GM12872 (cell line): ENCODE data around the gene SLC7A6OS.

Experiments
- TF ChIP-seq, protein P1 (sequence below): IDR thresholded peaks from 3 replicates; pipeline ENCODE4 v1.5.1; 2011; ENCODE audit warnings: low read depth, mild to moderate bottlenecking, low read length, moderate library complexity; ENCODE audit not compliant: insufficient read depth

SLC7A6OS gene

DNA sequence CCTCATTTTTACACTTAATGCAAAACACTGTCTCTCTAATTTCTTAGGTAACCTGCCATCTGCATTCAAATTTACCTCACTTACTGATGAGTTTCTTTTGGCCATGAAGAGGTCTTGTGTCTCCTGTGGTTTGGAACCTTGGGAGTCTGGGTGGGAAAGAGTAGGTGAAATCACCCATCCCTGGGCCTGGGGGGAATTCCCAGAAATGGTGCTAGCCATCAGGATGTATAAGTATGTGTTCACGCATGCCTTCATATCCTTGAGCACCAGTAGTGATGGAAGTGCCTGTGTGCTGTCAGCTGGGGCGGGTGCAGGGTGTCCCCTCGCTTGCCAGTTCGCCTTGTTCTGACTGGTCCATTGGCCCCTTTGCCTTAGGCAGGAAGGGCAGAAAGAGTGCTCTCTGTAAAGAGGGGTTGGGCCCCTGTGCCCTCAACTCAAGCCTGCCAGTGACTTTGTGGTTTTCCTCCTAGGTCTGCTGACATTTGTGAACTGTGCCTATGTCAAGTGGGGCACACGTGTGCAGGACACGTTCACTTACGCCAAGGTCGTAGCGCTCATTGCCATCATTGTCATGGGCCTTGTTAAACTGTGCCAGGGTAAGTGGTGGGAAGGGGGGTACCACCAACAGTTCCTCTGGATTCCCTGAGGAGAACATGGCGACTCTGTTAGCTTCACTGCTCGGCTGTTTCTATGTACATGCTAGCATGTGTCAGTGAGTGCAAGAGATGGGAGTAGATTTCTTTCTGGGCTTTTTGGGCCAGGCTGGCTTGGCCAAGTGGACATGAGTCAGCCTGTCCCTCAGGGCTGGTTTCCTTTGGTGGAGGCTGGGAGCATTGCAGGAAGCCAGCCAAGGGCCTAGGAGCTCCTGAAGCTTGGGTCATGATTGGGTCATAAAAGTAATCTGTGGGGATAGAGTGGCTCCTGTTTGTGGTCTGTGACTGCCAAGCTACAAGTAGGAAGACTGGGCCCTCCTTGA, 23.2 kb downstream of the SLC7A6OS start:
- TF ChIP-seq, protein P1, sequence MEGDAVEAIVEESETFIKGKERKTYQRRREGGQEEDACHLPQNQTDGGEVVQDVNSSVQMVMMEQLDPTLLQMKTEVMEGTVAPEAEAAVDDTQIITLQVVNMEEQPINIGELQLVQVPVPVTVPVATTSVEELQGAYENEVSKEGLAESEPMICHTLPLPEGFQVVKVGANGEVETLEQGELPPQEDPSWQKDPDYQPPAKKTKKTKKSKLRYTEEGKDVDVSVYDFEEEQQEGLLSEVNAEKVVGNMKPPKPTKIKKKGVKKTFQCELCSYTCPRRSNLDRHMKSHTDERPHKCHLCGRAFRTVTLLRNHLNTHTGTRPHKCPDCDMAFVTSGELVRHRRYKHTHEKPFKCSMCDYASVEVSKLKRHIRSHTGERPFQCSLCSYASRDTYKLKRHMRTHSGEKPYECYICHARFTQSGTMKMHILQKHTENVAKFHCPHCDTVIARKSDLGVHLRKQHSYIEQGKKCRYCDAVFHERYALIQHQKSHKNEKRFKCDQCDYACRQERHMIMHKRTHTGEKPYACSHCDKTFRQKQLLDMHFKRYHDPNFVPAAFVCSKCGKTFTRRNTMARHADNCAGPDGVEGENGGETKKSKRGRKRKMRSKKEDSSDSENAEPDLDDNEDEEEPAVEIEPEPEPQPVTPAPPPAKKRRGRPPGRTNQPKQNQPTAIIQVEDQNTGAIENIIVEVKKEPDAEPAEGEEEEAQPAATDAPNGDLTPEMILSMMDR: no peak

DNA sequence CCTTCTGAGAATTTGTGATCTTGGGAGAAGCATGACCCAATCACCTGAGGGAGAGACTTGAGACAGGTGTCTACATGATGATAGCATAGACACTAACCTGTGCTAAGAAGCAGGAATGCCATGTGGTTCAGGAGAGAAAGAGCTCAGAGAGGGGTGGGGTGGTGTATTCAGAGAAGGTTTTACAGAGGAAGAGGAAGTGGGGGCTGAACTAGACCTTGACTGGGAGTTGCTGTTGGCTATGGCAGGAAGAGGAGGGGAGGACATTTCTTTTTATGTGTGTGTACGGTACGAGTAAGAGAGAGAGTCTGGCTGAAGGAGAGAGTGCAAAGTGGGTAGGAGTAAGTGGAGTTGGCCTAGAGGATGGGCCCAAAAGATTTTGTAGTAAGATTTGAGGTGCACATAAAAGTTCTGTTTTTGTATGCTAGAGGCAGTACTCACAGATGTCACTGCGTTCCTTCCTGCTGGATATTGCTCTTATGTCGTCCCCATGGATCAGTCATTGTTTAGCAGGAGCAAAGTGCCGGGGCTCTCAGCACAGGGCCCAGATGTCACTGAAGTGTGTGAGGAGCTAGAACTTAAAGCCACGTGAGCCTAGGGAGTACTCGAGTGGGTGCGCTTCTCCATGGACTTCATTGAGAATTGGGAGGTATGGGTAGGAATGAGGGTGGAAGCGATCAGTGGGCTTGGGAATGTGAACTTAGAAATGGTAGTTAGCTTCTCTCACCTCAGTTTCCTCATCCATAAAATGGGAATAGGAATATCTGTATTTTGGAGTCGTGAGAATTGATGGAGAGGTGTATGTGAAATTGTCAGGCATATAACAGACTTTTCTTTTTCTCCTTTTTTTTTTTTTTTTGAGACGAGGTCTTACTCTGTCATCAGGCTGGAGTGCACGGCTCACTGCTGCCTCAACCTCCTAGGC, 24.3 kb downstream of the SLC7A6OS start:
- TF ChIP-seq, protein P1: no peak

DNA sequence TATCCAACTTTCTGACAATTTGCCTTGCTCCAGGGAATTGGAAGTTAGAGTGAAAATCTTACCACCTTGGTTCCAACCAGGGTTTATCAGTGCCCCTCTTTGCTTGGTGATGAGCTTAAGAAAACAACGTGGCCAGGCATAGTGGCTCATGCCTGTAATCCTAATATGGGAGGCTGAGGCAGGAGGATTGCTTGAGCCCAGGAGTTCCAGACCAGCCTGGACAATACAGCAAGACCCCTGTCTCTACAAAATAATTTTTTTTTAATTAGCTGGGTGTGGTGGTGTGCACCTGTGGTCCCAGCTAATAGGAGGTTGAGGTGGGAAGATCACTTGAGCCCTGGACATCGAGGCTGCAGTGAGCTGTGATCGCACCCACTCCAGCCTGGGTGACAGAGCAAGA, 25.1 kb downstream of the SLC7A6OS start:
- TF ChIP-seq, protein P1: no peak

GRCh38 chr16:68284847-68285246, 25.9 kb downstream of the SLC7A6OS start:
- TF ChIP-seq, protein P1: no peak

- TF ChIP-seq, protein P1: no peak
These were observed 26.7 kb downstream of the SLC7A6OS start for GRCh38 chr16:68283801-68284598.

GRCh38 chr16:68283346-68283745, 27.4 kb downstream of the SLC7A6OS start:
- TF ChIP-seq, protein P1: no peak
